ENCODE data around the gene MAPK12.

The MAPK12 gene

GRCh38 chr22:50221410-50222300 is 39.8 kb downstream of the MAPK12 start:
- TF ChIP-seq CTCF (IDR thresholded peaks at IDR 0.05; ENCODE audit: insufficient read depth, low read depth, low read length, missing control alignments), result peak; percentile 1
- no peak for DNase-seq (ENCODE audit: low read depth)
- H3K4me3 ChIP-seq (ENCODE audit: low read depth, low read length), result no peak overlapping the region

GRCh38 chr22:50220603-50221409 is 40.7 kb downstream of the MAPK12 start:
- DNase-seq (ENCODE audit: low read depth), result no peak
- no peak for TF ChIP-seq CTCF (IDR thresholded peaks at IDR 0.05; ENCODE audit: insufficient read depth, low read depth, low read length, missing control alignments)
- no peak overlapping the region for H3K4me3 ChIP-seq (ENCODE audit: low read depth, low read length)

GRCh38 chr22:50219800-50220602 is 41.5 kb downstream of the MAPK12 start:
- no peak for DNase-seq (ENCODE audit: low read depth)
- no peak overlapping the region for H3K4me3 ChIP-seq (ENCODE audit: low read depth, low read length)
- no peak for TF ChIP-seq CTCF (IDR thresholded peaks at IDR 0.05; ENCODE audit: insufficient read depth, low read depth, low read length, missing control alignments)

- TF ChIP-seq CTCF (IDR thresholded peaks at IDR 0.05; ENCODE audit: insufficient read depth, low read depth, low read length, missing control alignments), result no peak
- no peak overlapping the region for H3K4me3 ChIP-seq (ENCODE audit: low read depth, low read length)
- DNase-seq (ENCODE audit: low read depth), result no peak
Measured at GRCh38 chr22:50218996-50219727, 42.3 kb downstream of the MAPK12 start.

- no peak for DNase-seq (ENCODE audit: low read depth)
- TF ChIP-seq CTCF (IDR thresholded peaks at IDR 0.05; ENCODE audit: insufficient read depth, low read depth, low read length, missing control alignments), result no peak
- no peak overlapping the region for H3K4me3 ChIP-seq (ENCODE audit: low read depth, low read length)
Measured at GRCh38 chr22:50218153-50218995, 43.1 kb downstream of the MAPK12 start.

Measured in GM12865 (cell line).